ENCODE data around the gene TMPRSS9. TPM values are rescaled to one million over a fixed set of nuclear protein-coding genes. Genes with fewer than 3 reads are reported as not detected.
"Not testable (repeated sequence)": the region's sequence is repeated elsewhere in the genome, so short reads cannot be mapped to it uniquely, and the experiment has no call there.

TMPRSS9 gene
- total RNA-seq, 2 donors from 2014 or later, result not detected

- intact Hi-C loops (cut with DNase I), result no loop called here
- no peak for DNase-seq (ENCODE audit: low spot score)
Observed at GRCh38 chr19:2339644-2340310, 20.3 kb upstream of the TMPRSS9 start.

DNA sequence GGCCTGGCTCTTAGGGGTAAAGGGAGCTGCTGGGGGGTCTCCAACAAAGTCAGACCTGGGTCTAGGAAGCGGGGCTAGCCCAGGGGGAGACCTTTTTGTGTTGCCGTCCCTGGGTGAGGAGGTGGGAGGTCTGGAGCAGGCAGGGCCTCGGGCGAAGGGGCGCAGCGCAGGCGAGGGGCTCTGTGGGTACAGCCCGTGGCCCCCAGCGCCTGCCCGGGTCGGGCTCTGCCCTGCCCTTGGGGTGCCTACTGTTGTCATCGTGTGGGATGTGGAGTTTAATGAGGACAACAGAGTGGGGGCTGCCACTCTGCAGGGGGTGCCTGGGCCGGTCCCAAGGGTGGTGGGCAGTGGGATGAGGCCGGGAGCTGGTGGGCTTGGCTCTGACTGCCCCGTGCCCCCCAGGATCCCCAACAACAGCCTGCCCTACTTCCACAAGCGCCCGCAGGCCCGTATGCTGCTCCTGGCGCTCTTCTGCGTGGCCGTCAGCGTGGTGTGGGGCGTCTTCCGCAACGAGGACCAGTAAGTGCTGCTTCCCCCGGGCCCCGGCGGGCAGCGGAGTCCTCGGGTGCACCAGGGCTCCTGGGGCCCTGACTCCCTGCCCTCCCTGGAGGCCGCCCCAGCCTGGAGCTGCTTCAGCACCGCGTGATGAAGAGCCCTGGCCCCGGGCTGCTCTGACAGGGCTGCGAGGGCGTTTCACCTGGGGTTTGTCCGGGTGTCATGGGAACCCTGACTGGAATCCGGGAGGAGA lies 19.4 kb upstream of the TMPRSS9 start:
- intact Hi-C loops (cut with DNase I), result no loop called here
- DNase-seq (ENCODE audit: low spot score), result no peak

GRCh38 chr19:2341244-2341751 lies 18.8 kb upstream of the TMPRSS9 start:
- intact Hi-C loops (cut with DNase I), result no loop called here
- no peak for DNase-seq (ENCODE audit: low spot score)

DNA sequence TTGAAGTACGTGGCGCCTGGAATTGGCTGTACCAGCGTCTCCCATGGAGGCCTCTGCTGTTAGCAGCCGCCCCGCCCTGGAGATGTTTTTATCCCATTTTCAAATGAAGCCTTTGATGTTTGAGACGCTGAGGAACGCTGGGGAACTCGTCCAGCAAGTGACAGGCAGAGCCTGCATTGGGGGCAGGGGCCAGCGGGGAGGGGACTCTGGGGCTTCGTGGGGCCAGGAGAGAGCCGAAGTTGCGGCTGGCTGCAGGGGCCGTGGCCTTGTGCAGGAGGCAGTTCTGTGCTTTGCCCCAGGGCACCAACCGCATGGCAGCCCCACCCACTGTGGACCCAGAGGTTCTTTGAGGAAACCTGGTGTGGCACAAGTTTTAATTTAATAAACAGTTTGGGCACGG lies 18.1 kb upstream of the TMPRSS9 start:
- DNase-seq (ENCODE audit: low spot score), result no peak
- intact Hi-C loops (cut with DNase I), result no loop called here

DNA sequence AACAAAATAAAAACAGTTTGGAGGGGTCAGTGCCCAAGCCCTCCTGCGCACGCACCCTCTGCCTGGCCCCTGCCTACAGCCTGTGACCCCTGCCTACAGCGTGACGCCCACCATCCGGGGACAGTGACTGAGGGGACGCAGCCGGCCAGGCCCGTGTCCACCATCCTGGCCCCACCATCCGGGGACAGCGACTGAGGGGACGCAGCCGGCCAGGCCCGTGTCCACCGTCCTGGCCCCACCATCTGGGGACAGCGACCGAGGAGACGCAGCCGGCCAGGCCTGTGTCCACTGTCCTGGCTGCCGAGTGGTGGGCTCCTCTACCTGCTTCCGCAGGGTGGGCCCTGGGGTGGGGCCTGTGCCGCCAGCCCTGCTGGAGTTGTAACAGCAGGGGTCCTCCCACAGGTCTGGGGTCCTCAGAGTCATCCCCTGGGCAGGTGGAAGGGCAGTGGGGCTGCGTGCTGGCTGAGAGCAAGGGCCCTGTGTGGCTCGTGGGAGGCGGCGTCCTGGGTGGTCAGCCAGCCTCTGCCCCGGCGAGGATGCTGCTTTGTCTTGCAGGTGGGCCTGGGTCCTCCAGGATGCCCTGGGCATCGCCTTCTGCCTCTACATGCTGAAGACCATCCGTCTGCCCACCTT lies 17.3 kb upstream of the TMPRSS9 start:
- no peak for DNase-seq (ENCODE audit: low spot score)
- intact Hi-C loops (cut with DNase I), result no loop called here

- intact Hi-C loops (cut with DNase I), result no loop called here
- DNase-seq (ENCODE audit: low spot score), result no peak
Observed at GRCh38 chr19:2343289-2343982, 16.6 kb upstream of the TMPRSS9 start.

- intact Hi-C loops (cut with DNase I), result no loop called here
- DNase-seq (ENCODE audit: low spot score), result no peak
Observed at GRCh38 chr19:2344381-2344870, 15.6 kb upstream of the TMPRSS9 start.

DNA sequence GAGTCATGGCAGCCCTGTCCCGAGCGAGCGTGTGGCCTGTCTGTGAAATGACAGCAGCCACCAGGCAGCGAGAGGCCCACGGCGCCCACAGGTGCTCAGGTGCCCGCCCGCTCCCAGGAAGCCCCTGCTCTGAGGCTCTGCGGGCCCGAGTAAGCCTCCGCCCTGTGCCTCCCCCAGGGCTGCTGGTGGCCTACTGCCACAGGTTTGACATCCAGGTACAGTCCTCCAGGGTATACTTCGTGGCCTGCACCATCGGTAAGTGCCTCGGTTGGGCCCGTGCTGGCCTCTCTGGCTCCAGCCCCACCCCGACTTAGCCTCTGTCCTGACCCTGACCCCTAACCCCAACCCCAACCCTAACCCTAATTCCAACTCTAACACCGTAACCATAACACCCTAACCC lies 15.0 kb upstream of the TMPRSS9 start:
- no peak for DNase-seq (ENCODE audit: low spot score)
- intact Hi-C loops (cut with DNase I), result no loop called here

- intact Hi-C loops (cut with DNase I), result no loop called here
- DNase-seq (ENCODE audit: low spot score), result no peak
Observed at GRCh38 chr19:2345794-2346663, 14.0 kb upstream of the TMPRSS9 start.

DNA sequence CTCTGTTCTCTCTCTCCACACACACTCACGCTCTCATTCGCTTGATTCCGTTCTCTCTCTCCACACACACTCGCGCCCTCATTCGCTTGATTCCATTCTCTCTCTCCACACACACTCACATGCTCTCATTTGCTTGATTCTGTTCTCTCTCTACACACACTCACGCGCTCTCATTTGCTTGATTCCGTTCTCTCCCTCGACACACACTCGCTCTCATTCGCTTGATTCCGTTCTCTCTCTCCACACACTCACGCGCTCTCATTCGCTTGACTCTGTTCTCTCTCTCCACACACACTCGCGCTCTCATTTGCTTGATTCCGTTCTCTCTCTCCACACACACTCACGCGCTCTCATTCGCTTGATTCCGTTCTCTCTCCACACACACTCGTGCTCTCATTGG lies 10.2 kb upstream of the TMPRSS9 start:
- intact Hi-C loops (cut with DNase I); DNase-seq (ENCODE audit: low spot score): not testable (repeated sequence)

DNA sequence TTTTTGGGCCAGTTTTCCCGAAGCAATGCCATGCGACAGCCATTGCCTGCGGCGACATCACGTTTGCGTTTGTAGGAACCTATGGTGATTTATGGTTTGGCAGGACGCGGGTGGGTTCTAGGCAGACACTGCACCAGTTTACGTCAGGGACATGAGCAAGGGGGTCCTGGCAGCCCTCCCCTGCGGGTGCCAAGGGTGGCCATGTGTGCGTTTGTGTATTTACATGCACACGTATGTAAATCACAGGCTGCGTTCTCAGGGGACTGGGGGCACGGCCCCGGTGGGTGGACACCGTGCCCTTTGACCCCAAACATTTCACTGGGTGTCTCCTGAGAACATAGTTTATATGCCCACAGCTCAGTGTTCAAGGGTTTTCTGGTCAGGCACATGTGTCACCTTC lies 9.4 kb upstream of the TMPRSS9 start:
- intact Hi-C loops (cut with DNase I), result no loop called here
- DNase-seq (ENCODE audit: low spot score), result no peak

DNA sequence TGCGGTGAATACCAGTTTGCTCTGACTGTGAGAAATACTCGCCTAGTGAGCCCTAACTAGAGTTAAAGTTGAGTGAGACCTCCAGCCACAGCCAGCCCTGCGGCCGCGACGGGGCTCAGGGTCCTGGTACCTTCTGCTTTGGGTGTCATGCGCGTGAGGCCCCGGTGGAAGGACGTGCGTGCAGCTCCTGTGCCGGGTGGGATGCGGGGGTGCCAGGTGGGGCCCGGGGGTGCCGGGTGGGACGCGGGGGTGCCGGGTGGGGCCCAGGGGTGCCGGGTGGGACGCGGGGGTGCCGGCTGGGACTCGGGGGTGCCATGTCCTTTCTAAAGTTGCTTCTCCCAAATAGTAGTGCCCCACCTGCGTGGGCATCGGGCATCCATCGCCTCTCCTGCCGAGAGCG lies 8.5 kb upstream of the TMPRSS9 start:
- intact Hi-C loops (cut with DNase I), result no loop called here

GRCh38 chr19:2352121-2352520 lies 7.9 kb upstream of the TMPRSS9 start:
- DNase-seq (ENCODE audit: low spot score), result no peak
- intact Hi-C loops (cut with DNase I), result no loop called here

More for the DNA sequence above, 8.5 kb upstream of the TMPRSS9 start:
- no peak for DNase-seq (ENCODE audit: low spot score)

GRCh38 chr19:2353159-2353886 lies 6.7 kb upstream of the TMPRSS9 start:
- no peak for DNase-seq (ENCODE audit: low spot score)
- intact Hi-C loops (cut with DNase I), result no loop called here

- intact Hi-C loops (cut with DNase I), result no loop called here
- no peak for DNase-seq (ENCODE audit: low spot score)
Observed at GRCh38 chr19:2353887-2354592, 6.0 kb upstream of the TMPRSS9 start.

GRCh38 chr19:2354670-2355069 lies 5.4 kb upstream of the TMPRSS9 start:
- intact Hi-C loops (cut with DNase I), result no loop called here
- no peak for DNase-seq (ENCODE audit: low spot score)

GRCh38 chr19:2355168-2356035 lies 4.7 kb upstream of the TMPRSS9 start:
- intact Hi-C loops (cut with DNase I), result no loop called here
- no peak for DNase-seq (ENCODE audit: low spot score)

Data from posterior vena cava (tissue), 2 donors.